ENCODE data around the gene STX17.

The STX17 gene

GRCh38 chr9:99971410-99971809 is 65.0 kb downstream of the STX17 start:
- TF ChIP-seq MYC (IDR thresholded peaks at IDR 0.05; ENCODE audit: low read depth, low read length) (no peak), POLR2A (IDR thresholded peaks at IDR 0.05; ENCODE audit: extremely low read depth, insufficient read length) (no peak), MAX (IDR thresholded peaks at IDR 0.05; ENCODE audit: low read depth, low read length) (no peak), CTCF (IDR thresholded peaks at IDR 0.05; ENCODE audit: low read depth, low read length) (no peak)
- no peak for DNase-seq (ENCODE audit: low read depth)
- no peak overlapping the region for H3K4me3 ChIP-seq (ENCODE audit: low read depth, low read length)

- no peak for TF ChIP-seq POLR2A (IDR thresholded peaks at IDR 0.05; ENCODE audit: extremely low read depth, insufficient read length)
- TF ChIP-seq MYC (IDR thresholded peaks at IDR 0.05; ENCODE audit: low read depth, low read length): no peak
- TF ChIP-seq MAX (IDR thresholded peaks at IDR 0.05; ENCODE audit: low read depth, low read length): no peak
- TF ChIP-seq CTCF (IDR thresholded peaks at IDR 0.05; ENCODE audit: low read depth, low read length): no peak
- H3K4me3 ChIP-seq (ENCODE audit: low read depth, low read length): no peak overlapping the region
- no peak for DNase-seq (ENCODE audit: low read depth)
Observed at GRCh38 chr9:99973455-99973854, 67.0 kb downstream of the STX17 start.

- DNase-seq (ENCODE audit: low read depth): no peak
- TF ChIP-seq MAX (IDR thresholded peaks at IDR 0.05; ENCODE audit: low read depth, low read length): no peak
- TF ChIP-seq CTCF (IDR thresholded peaks at IDR 0.05; ENCODE audit: low read depth, low read length): no peak
- no peak for TF ChIP-seq MYC (IDR thresholded peaks at IDR 0.05; ENCODE audit: low read depth, low read length)
- no peak for TF ChIP-seq POLR2A (IDR thresholded peaks at IDR 0.05; ENCODE audit: extremely low read depth, insufficient read length)
- H3K4me3 ChIP-seq (ENCODE audit: low read depth, low read length): no peak overlapping the region
Observed at GRCh38 chr9:99977033-99977792, 70.8 kb downstream of the STX17 start.

- TF ChIP-seq CTCF (IDR thresholded peaks at IDR 0.05; ENCODE audit: low read depth, low read length) (no peak), MAX (IDR thresholded peaks at IDR 0.05; ENCODE audit: low read depth, low read length) (no peak), MYC (IDR thresholded peaks at IDR 0.05; ENCODE audit: low read depth, low read length) (no peak), POLR2A (IDR thresholded peaks at IDR 0.05; ENCODE audit: extremely low read depth, insufficient read length) (no peak)
- H3K4me3 ChIP-seq (ENCODE audit: low read depth, low read length): no peak overlapping the region
- no peak for DNase-seq (ENCODE audit: low read depth)
Observed at GRCh38 chr9:99978221-99978620, 71.8 kb downstream of the STX17 start.

- H3K4me3 ChIP-seq (ENCODE audit: low read depth, low read length): no peak overlapping the region
- no peak for TF ChIP-seq POLR2A (IDR thresholded peaks at IDR 0.05; ENCODE audit: extremely low read depth, insufficient read length)
- no peak for TF ChIP-seq CTCF (IDR thresholded peaks at IDR 0.05; ENCODE audit: low read depth, low read length)
- no peak for TF ChIP-seq MYC (IDR thresholded peaks at IDR 0.05; ENCODE audit: low read depth, low read length)
- TF ChIP-seq MAX (IDR thresholded peaks at IDR 0.05; ENCODE audit: low read depth, low read length): no peak
- DNase-seq (ENCODE audit: low read depth): peak; percentile 16
Observed at GRCh38 chr9:99980598-99980997, 74.1 kb downstream of the STX17 start.

All from NB4 (cell line).